Erythroblast (primary cell): ENCODE data around the gene RHEX.
"Not testable (repeated sequence)": the region's sequence is repeated elsewhere in the genome, so short reads cannot be mapped to it uniquely, and the experiment has no call there.

Source experiments
- GATA1 ChIP-seq: IDR thresholded peaks from 2 replicates; pipeline ENCODE4 v1.6.1; 2011; ENCODE audit warnings: low read depth, mild to moderate bottlenecking, control low read depth, low read length, moderate library complexity
- POLR2A ChIP-seq: IDR thresholded peaks from 2 replicates; pipeline ENCODE4 v1.6.1; 2011; ENCODE audit warnings: mild to moderate bottlenecking, low read length

DNA sequence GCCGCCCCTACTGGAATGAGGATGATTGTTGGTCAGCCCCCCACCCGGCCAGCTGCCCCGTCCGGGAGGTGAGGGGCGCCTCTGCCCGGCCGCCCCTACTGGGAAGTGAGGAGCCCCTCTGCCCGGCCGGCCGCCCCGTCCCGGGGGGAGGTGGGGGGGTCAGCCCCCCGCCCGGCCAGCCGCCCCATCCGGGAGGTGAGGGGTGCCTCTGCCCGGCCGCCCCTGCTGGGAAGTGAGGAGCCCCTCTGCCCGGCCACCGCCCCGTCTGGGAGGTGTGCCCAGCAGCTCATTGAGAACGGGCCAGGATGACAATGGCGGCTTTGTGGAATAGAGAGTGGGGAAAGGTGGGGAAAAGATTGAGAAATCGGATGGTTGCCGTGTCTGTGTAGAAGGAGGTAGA is 11.5 kb downstream of the RHEX start:
- not testable (repeated sequence) for TF ChIP-seq POLR2A, GATA1
